Endothelial cell of umbilical vein (primary cell): ENCODE results near the gene KCTD14. TPM values are rescaled to one million over a fixed set of nuclear protein-coding genes. Genes with fewer than 3 reads are reported as not detected.
"Not testable (repeated sequence)": the region's sequence is repeated elsewhere in the genome, so short reads cannot be mapped to it uniquely, and the experiment has no call there.

Experiments
- BruUV-seq: library from RNA; stranded (reverse); fragments of 400-500 nt; replicated peaks from 2 replicates; lab custom pipeline; 2021; lab: Mats Ljungman, UMichigan
- CTCF ChIA-PET: fragments of 300-600, 350-600 bp; sonication (Branson Sonifier 250); formaldehyde crosslinking; loops from one replicate; lab custom pipeline; 2021; ENCODE audit warnings: antibody characterized with exemption, inconsistent platforms; lab: Charles Lee
- POLR2A ChIA-PET: fragments of 300-600, 350-600 bp; sonication (Branson Sonifier 250); formaldehyde crosslinking; loops from one replicate; lab custom pipeline; 2021; ENCODE audit warnings: antibody characterized with exemption, inconsistent platforms; lab: Charles Lee
- DNase-seq: peaks from one replicate; pipeline ENCODE4 v3.0.0-alpha.2; 2011; ENCODE audit warnings: low read depth, low spot score
- FAIRE-seq: peaks from 2 replicates; lab custom pipeline; 2011; peaks lifted over from hg19 to GRCh38; lab: Jason Lieb, UNC
- H2AFZ ChIP-seq: 2 replicates; pipeline ENCODE4 v1.6.0; 2012; ENCODE audit warnings: low read depth, low read length, control low read depth, inconsistent platforms
- H3K27ac ChIP-seq: 2 replicates; pipeline ENCODE4 v1.5.1; 2011; ENCODE audit warnings: low read depth, mild to moderate bottlenecking, control low read depth, low read length, moderate library complexity; ENCODE audit not compliant: insufficient read depth
- H3K27me3 ChIP-seq, 2 experiments: 2 replicates each; pipeline versions ENCODE4 v1.6.0 to v1.6.1; 2011; ENCODE audit warnings: low read length in 2 of 2, mixed read lengths in 1 of 2; ENCODE audit not compliant: control insufficient read depth in 2 of 2, insufficient read depth in 2 of 2
- H3K36me3 ChIP-seq, 2 experiments: 2 replicates in 1 of 2; 3 replicates in 1 of 2; pipeline ENCODE4 v1.5.1; 2011; ENCODE audit warnings: low read length in 2 of 2, mild to moderate bottlenecking in 1 of 2, moderate library complexity in 1 of 2; ENCODE audit not compliant: control insufficient read depth in 2 of 2, insufficient read depth in 2 of 2; ENCODE audit errors: extremely low read depth in 1 of 2
- H3K4me1 ChIP-seq: 3 replicates; pipeline ENCODE4 v1.5.1; 2011; ENCODE audit warnings: mild to moderate bottlenecking, low read length; ENCODE audit not compliant: control insufficient read depth, insufficient read depth; ENCODE audit errors: extremely low read depth
- H3K4me2 ChIP-seq: 2 replicates; pipeline ENCODE4 v1.6.1; 2011; ENCODE audit warnings: low read length, control low read depth, mixed read lengths; ENCODE audit not compliant: insufficient read depth
- H3K4me3 ChIP-seq, 3 experiments: fragments of 200-600 bp in 1 of 3; sonication (generic), shearing (Covaris generic) in 1 of 3; replicated peaks in 1 of 3; 2 replicates each; pipeline ENCODE4 v1.5.1; 2011 to 2016; ENCODE audit warnings: control low read depth in 3 of 3, low read length in 3 of 3, mild to moderate bottlenecking in 2 of 3, inconsistent platforms in 1 of 3, low read depth in 1 of 3, moderate library complexity in 1 of 3; ENCODE audit not compliant: insufficient read depth in 1 of 3
- H3K79me2 ChIP-seq: 2 replicates; pipeline ENCODE4 v1.6.0; 2012; ENCODE audit warnings: low read length, inconsistent platforms; ENCODE audit not compliant: control insufficient read depth, insufficient read depth
- H3K9ac ChIP-seq: replicated peaks from 2 replicates; pipeline ENCODE3; 2011; ENCODE audit warnings: low read length, control low read depth; ENCODE audit not compliant: insufficient read depth; ENCODE audit errors: extremely low read depth
- H3K9me1 ChIP-seq: replicated peaks from 3 replicates; pipeline ENCODE4 v1.6.0; 2011; ENCODE audit warnings: mild to moderate bottlenecking, low read length; ENCODE audit not compliant: control insufficient read depth, insufficient read depth; ENCODE audit errors: extremely low read depth
- H3K9me3 ChIP-seq: replicated peaks from 2 replicates; pipeline ENCODE4 v1.5.1; 2012; ENCODE audit warnings: low read length, inconsistent platforms; ENCODE audit not compliant: control insufficient read depth, insufficient read depth
- H4K20me1 ChIP-seq: replicated peaks from 2 replicates; pipeline ENCODE3; 2011; ENCODE audit warnings: mild to moderate bottlenecking, low read length; ENCODE audit not compliant: control insufficient read depth, insufficient read depth; ENCODE audit errors: extremely low read depth
- CTCF ChIP-seq, 2 donors: IDR thresholded peaks; 1 replicate in 1 of 2; 2 replicates in 1 of 2; pipeline ENCODE4 v1.5.1; 2011; ENCODE audit warnings: low read length in 2 of 2, mild to moderate bottlenecking in 2 of 2, moderate library complexity in 2 of 2, control low read depth in 1 of 2, inconsistent platforms in 1 of 2, low read depth in 1 of 2; ENCODE audit not compliant: insufficient read depth in 1 of 2; ENCODE audit errors: extremely low read depth in 1 of 2
- EZH2 ChIP-seq: IDR thresholded peaks from 2 replicates; pipeline ENCODE4 v1.6.1; 2012; ENCODE audit warnings: borderline replicate concordance, low read depth, mild to moderate bottlenecking, moderate library complexity, low read length, inconsistent platforms; ENCODE audit not compliant: severe bottlenecking
- FOS ChIP-seq: IDR thresholded peaks from 2 replicates; pipeline ENCODE4 v1.6.1; 2011; ENCODE audit warnings: mild to moderate bottlenecking, low read length, moderate library complexity, borderline replicate concordance; ENCODE audit not compliant: insufficient read depth
- GATA2 ChIP-seq: IDR thresholded peaks from 2 replicates; pipeline ENCODE4 v1.7.0; 2011; ENCODE audit warnings: low read depth, mild to moderate bottlenecking, moderate library complexity, mixed read lengths, low read length; ENCODE audit not compliant: insufficient read length, insufficient read depth
- JUN ChIP-seq: IDR thresholded peaks from 2 replicates; pipeline ENCODE4 v1.6.1; 2011; ENCODE audit warnings: borderline replicate concordance, low read depth; ENCODE audit not compliant: insufficient read length, insufficient read depth
- MAX ChIP-seq: IDR thresholded peaks from 2 replicates; pipeline ENCODE4 v1.6.1; 2011; ENCODE audit not compliant: insufficient read depth, insufficient read length
- MYC ChIP-seq: IDR thresholded peaks from one replicate; pipeline ENCODE4 v1.6.1; 2011; ENCODE audit warnings: mild to moderate bottlenecking, low read depth, low read length
- POLR2A ChIP-seq: IDR thresholded peaks from 2 replicates; pipeline ENCODE4 v1.6.1; 2012; ENCODE audit warnings: low read depth, mild to moderate bottlenecking, control low read depth, low read length
- POLR2AphosphoS5 ChIP-seq: IDR thresholded peaks from 2 replicates; pipeline ENCODE4 v1.6.1; 2012; ENCODE audit warnings: low read depth, mild to moderate bottlenecking, control low read depth, low read length, moderate library complexity; ENCODE audit not compliant: insufficient read depth
- dilution Hi-C: fragments of 300-500 bp; cut with MboI; formaldehyde crosslinking; loops from one replicate; pipeline ENCODE4 v1.15.0; 2019; ENCODE audit warnings: low sequenced_read_pairs; ENCODE audit not compliant: extremely low pct_ligation_motif_present
- intact Hi-C: fragments of 100-400 bp; cut with micrococcal nuclease; formaldehyde crosslinking; loops from one replicate; pipeline ENCODE4 v1.10.0; 2022
- polyA plus RNA-seq, 4 experiments: library from polyadenylated mRNA; depleted of rRNA in 3 of 4; stranded (reverse) in 3 of 4; unstranded in 1 of 4; fragments of >200 nt; gene quantifications; 2 replicates each; pipeline versions ENCODE4 v1.2.1 to v1.2.3, GENCODE V29; 2011 to 2012; ENCODE audit warnings: missing spikeins in 1 of 4
- total RNA-seq: library from RNA; stranded (reverse); gene quantifications from 2 replicates; pipeline ENCODE4 v1.2.3, GENCODE V29; 2021

Gene KCTD14
- total and polyA plus RNA-seq, 2 donors (not counting 3 experiments of a cell fraction or from before 2014, with no cell fraction given): 0.57 to 1.8 TPM

GRCh38 chr11:78060533-78060932 lies 37.5 kb upstream of the KCTD14 start:
- Histone ChIP-seq H3K9me1 (no peaks in the 10 kb centered on the region), H4K20me1 (no peaks in the 10 kb centered on the region), H3K4me2 (no peak overlapping the region), H2AFZ (no peak overlapping the region), H3K27me3 (no peaks in the 10 kb centered on the region), H3K4me1 (no peaks in the 10 kb centered on the region), H3K36me3 (no peaks in the 10 kb centered on the region), H3K79me2 (no peaks in the 10 kb centered on the region), H3K27ac (no peak overlapping the region), H3K9ac (no peak overlapping the region), H3K4me3 (no peak overlapping the region), H3K9me3 (no peaks in the 10 kb centered on the region)
- dilution Hi-C loops: no loop called here
- CTCF ChIA-PET: interaction anchor here (0.9 to 1.0 kb wide), 2 partner anchors 9 to 504 kb away, joined by 3 read pairs; no protein-coding TSS in a partner anchor
- TF ChIP-seq POLR2A: no peak
- no peak for TF ChIP-seq CTCF (IDR thresholded peaks at IDR 0.05; ENCODE audit: extremely low read depth in 1 of 2, insufficient read depth in 1 of 2, low read depth in 1 of 2, low read length in 2 of 2)
- no peak for TF ChIP-seq POLR2AphosphoS5
- no peak for TF ChIP-seq GATA2
- TF ChIP-seq EZH2: no peak
- TF ChIP-seq FOS: no peak
- no peak for TF ChIP-seq JUN
- TF ChIP-seq MAX: no peak
- no peak for TF ChIP-seq MYC
- BruUV-seq: no TSS peak
- FAIRE-seq: no peak
- intact Hi-C loops: no loop called here
- no peak for DNase-seq
- POLR2A ChIA-PET: no interaction called here

DNA sequence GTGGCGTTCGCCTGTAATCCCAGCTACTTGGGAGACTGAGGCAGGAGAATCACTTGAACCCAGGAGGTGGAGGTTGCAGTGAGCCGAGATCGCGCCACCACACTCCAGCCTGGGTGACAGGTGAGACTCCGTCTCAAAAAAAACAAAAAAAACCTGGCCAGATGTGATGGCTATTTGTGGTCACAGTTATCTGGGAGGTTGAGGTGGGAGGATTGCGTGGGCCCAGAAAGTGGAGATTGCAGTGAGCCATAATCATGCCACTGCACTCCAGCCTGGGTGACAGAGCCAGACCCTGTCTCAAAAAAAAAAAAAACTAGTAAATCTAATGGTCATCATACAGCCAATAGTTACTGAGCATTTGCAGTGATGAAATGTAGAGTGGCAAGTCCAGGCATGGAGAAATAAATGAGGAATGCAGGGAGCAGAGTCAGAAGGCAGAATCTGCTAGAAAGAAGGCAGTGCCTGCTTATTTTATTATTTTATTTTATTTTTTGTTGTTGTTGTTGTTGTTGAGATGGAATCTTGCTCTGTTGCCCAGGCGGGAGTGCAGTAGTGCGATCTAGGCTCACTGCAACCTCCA lies 36.8 kb upstream of the KCTD14 start:
- H3K36me3 ChIP-seq, H3K79me2 ChIP-seq, CTCF ChIA-PET, H3K4me2 ChIP-seq, H3K4me3 ChIP-seq, H3K27me3 ChIP-seq, H4K20me1 ChIP-seq, H3K9ac ChIP-seq, DNase-seq, FAIRE-seq, dilution Hi-C loops, POLR2A ChIA-PET, BruUV-seq, H3K27ac ChIP-seq, intact Hi-C loops, H2AFZ ChIP-seq, H3K4me1 ChIP-seq, H3K9me3 ChIP-seq, H3K9me1 ChIP-seq: not testable (repeated sequence)
